PC-3 (cell line): ENCODE data around the gene FBLIM1. TPM values are rescaled to one million over a fixed set of nuclear protein-coding genes. Genes with fewer than 3 reads are reported as not detected.

Source experiments
- ATAC-seq: fragments of 200-7000 bp; cut with Tn5 transposase; 2 replicates; pipeline ENCODE4 v1.9.1; 2020; ENCODE audit warnings: mild to moderate bottlenecking, moderate library complexity
- BruUV-seq: library from RNA; stranded (reverse); fragments of 400-500 nt; replicated peaks from 2 replicates; lab custom pipeline; 2021; lab: Mats Ljungman, UMichigan
- CTCF ChIA-PET: fragments of 300-600 bp; sonication (Branson Sonifier 250); formaldehyde crosslinking; loops from one replicate; lab custom pipeline; 2022; ENCODE audit warnings: antibody characterized with exemption; lab: Charles Lee
- POLR2A ChIA-PET: fragments of 300-600 bp; sonication (Branson Sonifier 250); formaldehyde crosslinking; loops from one replicate; lab custom pipeline; 2022; ENCODE audit warnings: antibody characterized with exemption; ENCODE audit not compliant: unreplicated experiment; lab: Charles Lee
- DNase-seq: peaks from one replicate; pipeline ENCODE4 v3.0.0-alpha.2; 2015
- H2AFZ ChIP-seq: fragments of 300-600 bp; sonication (generic); 2 replicates; pipeline ENCODE4 v1.6.0; 2016; ENCODE audit warnings: antibody characterized with exemption, low read length
- H3F3A ChIP-seq: fragments of 300-600 bp; sonication (generic); one replicate; pipeline ENCODE4 v1.6.0; 2017; ENCODE audit warnings: antibody characterized with exemption, low read length, control low read depth, mild to moderate bottlenecking; ENCODE audit not compliant: unreplicated experiment
- H3K27ac ChIP-seq: fragments of 300-600 bp; sonication (generic); 2 replicates; pipeline ENCODE4 v1.5.1; 2016; ENCODE audit warnings: mild to moderate bottlenecking, low read length
- H3K27me3 ChIP-seq: fragments of 300-600 bp; sonication (generic); 2 replicates; pipeline ENCODE4 v1.6.1; 2016; ENCODE audit warnings: low read length, mixed read lengths
- H3K36me3 ChIP-seq: fragments of 300-600 bp; sonication (generic); 2 replicates; pipeline ENCODE4 v1.6.1; 2016; ENCODE audit warnings: low read depth, mixed run types, low read length, mixed read lengths
- H3K4me1 ChIP-seq: fragments of 300-600 bp; sonication (generic); 2 replicates; pipeline ENCODE4 v1.5.1; 2016; ENCODE audit warnings: low read length; ENCODE audit not compliant: insufficient read depth
- H3K4me2 ChIP-seq: fragments of 300-600 bp; sonication (generic); 2 replicates; pipeline ENCODE4 v1.6.0; 2016; ENCODE audit warnings: low read length
- H3K4me3 ChIP-seq: fragments of 300-600 bp; sonication (generic); 2 replicates; pipeline ENCODE4 v1.5.1; 2016; ENCODE audit warnings: mild to moderate bottlenecking, low read length, mixed read lengths
- H3K79me2 ChIP-seq: fragments of 300-600 bp; sonication (generic); 2 replicates; pipeline ENCODE4 v1.6.1; 2017; ENCODE audit warnings: low read length, mixed read lengths
- H3K9ac ChIP-seq: fragments of 300-600 bp; sonication (generic); 2 replicates; pipeline ENCODE4 v1.6.0; 2016; ENCODE audit warnings: mild to moderate bottlenecking, low read length
- H3K9me2 ChIP-seq: fragments of 300-600 bp; sonication (generic); replicated peaks from 2 replicates; pipeline ENCODE4 v1.6.1; 2016; ENCODE audit warnings: mixed run types, low read length, mixed read lengths
- H3K9me3 ChIP-seq: fragments of 300-600 bp; sonication (generic); 2 replicates; pipeline ENCODE4 v1.6.1; 2016; ENCODE audit warnings: low read length, mixed read lengths
- H4K20me1 ChIP-seq: fragments of 300-600 bp; sonication (generic); 2 replicates; pipeline ENCODE4 v1.6.1; 2016; ENCODE audit warnings: low read length, mixed read lengths
- EZH2 ChIP-seq: fragments of 300-600 bp; sonication (generic); IDR thresholded peaks from one replicate; pipeline ENCODE4 v1.6.1; 2017; ENCODE audit warnings: antibody characterized with exemption, mild to moderate bottlenecking, low read length; ENCODE audit not compliant: unreplicated experiment
- EZH2phosphoT487 ChIP-seq: fragments of 300-600 bp; sonication (generic); IDR thresholded peaks from 2 replicates; pipeline ENCODE4 v1.6.1; 2018; ENCODE audit warnings: mild to moderate bottlenecking, antibody characterized with exemption, low read length, borderline replicate concordance
- intact Hi-C: fragments of 100-400 bp; cut with micrococcal nuclease; formaldehyde crosslinking; loops from 2 replicates; pipeline ENCODE4 v1.9.0; 2023
- total RNA-seq: library from RNA; depleted of rRNA; stranded (reverse); fragments of >200 nt; gene quantifications from 2 replicates; pipeline ENCODE4 v1.2.3, GENCODE V29; 2014
- TF ChIP-seq, protein P1 (sequence below): fragments of 300-600 bp; sonication (generic); conservative IDR thresholded peaks from 2 replicates; pipeline ENCODE4 v1.5.1; 2017; ENCODE audit warnings: antibody characterized with exemption, low read depth, mild to moderate bottlenecking, low read length

FBLIM1 gene
- total RNA-seq, 1 experiment from 2014 or later, result 74.1 TPM

DNA sequence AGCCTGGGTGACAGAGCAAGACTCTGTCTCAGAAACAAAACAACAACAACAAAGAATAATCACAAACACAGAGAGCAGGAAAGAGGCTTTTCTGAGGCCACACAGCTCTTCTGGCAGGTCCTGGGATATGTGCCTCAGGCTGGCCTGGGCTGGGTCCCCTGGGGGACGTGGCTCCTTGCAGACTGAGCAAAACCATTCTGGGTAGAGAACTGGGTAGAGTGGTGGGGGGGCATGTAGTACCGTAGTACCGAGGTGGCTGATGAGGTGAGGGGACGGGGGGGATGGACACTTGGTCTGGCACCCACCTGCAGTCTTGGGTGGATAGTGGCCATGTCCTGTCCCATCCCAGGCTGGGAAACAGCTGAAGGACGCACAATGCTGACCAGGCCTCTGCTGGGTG lies 10.3 kb upstream of the FBLIM1 start:
- no peak overlapping the region for H3K4me3 ChIP-seq
- BruUV-seq, result no TSS peak
- H4K20me1 ChIP-seq, result no peaks in the 10 kb centered on the region
- H3K36me3 ChIP-seq, result no peaks in the 10 kb centered on the region
- no peak for ATAC-seq
- no peak overlapping the region for H3K27ac ChIP-seq
- POLR2A ChIA-PET, result no interaction called here
- no peaks in the 10 kb centered on the region for H3K79me2 ChIP-seq
- intact Hi-C loops, result no loop called here
- H3K9me3 ChIP-seq, result no peaks in the 10 kb centered on the region
- peaks cover 12% of the 10 kb centered on the region for H3K4me1 ChIP-seq
- H3K9me2 ChIP-seq, result no peaks in the 10 kb centered on the region
- DNase-seq, result no peak
- H3K4me2 ChIP-seq, result no peak overlapping the region
- no peaks in the 10 kb centered on the region for H3K27me3 ChIP-seq
- no peak overlapping the region for H3K9ac ChIP-seq
- H3F3A ChIP-seq, result no peaks in the 10 kb centered on the region
- CTCF ChIA-PET, result no interaction called here
- H2AFZ ChIP-seq, result no peak overlapping the region
- no peak for TF ChIP-seq EZH2phosphoT487
- TF ChIP-seq EZH2, result no peak
- TF ChIP-seq, protein P1, sequence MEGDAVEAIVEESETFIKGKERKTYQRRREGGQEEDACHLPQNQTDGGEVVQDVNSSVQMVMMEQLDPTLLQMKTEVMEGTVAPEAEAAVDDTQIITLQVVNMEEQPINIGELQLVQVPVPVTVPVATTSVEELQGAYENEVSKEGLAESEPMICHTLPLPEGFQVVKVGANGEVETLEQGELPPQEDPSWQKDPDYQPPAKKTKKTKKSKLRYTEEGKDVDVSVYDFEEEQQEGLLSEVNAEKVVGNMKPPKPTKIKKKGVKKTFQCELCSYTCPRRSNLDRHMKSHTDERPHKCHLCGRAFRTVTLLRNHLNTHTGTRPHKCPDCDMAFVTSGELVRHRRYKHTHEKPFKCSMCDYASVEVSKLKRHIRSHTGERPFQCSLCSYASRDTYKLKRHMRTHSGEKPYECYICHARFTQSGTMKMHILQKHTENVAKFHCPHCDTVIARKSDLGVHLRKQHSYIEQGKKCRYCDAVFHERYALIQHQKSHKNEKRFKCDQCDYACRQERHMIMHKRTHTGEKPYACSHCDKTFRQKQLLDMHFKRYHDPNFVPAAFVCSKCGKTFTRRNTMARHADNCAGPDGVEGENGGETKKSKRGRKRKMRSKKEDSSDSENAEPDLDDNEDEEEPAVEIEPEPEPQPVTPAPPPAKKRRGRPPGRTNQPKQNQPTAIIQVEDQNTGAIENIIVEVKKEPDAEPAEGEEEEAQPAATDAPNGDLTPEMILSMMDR, result no peak

DNA sequence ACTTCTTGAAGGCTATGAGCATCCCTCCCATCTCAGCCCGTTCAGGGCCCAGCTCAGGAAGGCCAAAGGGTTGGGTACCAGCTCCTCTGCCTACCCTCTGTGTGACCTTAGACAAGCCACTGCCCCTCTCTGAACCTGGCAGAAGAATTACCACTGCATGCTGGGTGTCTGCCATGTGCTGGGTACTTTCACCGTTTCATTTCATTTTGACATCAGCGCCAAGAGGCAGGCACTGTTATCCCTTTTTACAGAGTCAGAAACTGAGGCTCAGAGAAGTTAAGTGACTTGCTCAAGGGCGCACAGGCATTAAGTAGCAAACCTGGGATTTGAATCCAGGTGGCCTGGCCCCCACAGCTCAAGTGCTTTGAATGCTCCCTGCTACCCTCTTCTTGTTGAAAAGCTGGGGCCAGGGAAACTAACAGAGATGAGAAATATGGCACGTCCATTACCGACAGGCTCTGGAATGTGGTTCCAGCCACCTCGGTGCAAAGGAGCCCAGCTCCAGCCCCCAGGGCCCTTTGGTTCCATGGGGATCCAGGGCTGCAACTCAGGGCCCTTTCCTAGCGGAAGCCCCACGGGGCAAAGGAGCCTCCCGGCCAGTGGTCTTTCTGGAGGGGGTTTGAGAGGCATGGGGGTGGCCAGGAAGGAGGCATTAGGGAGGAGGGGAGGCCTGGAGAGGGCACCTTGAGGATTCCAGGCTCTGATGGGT lies 9.8 kb upstream of the FBLIM1 start:
- peak overlapping the region; percentile 43; the same call in 1 of the 2 replicates for H2AFZ ChIP-seq
- no peak overlapping the region for H3K4me3 ChIP-seq
- peak overlapping the region; percentile 5; the same call in 1 of the 2 replicates for H3K4me2 ChIP-seq
- peaks cover 12% of the 10 kb centered on the region for H3K4me1 ChIP-seq
- intact Hi-C loops, result no loop called here
- H3K9me2 ChIP-seq, result no peaks in the 10 kb centered on the region
- H3K27ac ChIP-seq, result no peak overlapping the region
- no peaks in the 10 kb centered on the region for H3K27me3 ChIP-seq
- POLR2A ChIA-PET, result no interaction called here
- no peak for ATAC-seq
- no peaks in the 10 kb centered on the region for H3K79me2 ChIP-seq
- CTCF ChIA-PET, result no interaction called here
- no peak for DNase-seq
- H3K9me3 ChIP-seq, result no peaks in the 10 kb centered on the region
- TF ChIP-seq, protein P1, result no peak
- TF ChIP-seq EZH2phosphoT487, result no peak
- no peak for TF ChIP-seq EZH2
- no TSS peak for BruUV-seq
- H4K20me1 ChIP-seq, result no peaks in the 10 kb centered on the region
- H3K9ac ChIP-seq, result no peak overlapping the region; the same call in 1 of the 2 replicates
- no peaks in the 10 kb centered on the region for H3F3A ChIP-seq
- H3K36me3 ChIP-seq, result no peaks in the 10 kb centered on the region
